Peyer's patch (tissue), 4 donors: ENCODE measurements around the gene HNMT.

Experiments used
- POLR2A ChIP-seq, 2 donors: fragments of 450-650 bp; IDR thresholded peaks; one replicate each; pipeline ENCODE4 v1.5.1; 2017; ENCODE audit warnings: antibody characterized with exemption in 2 of 2, mild to moderate bottlenecking in 2 of 2, moderate library complexity in 2 of 2
- TF ChIP-seq, protein P1 (sequence below), 6 experiments: fragments of 450-650 bp in 4 of 6; fragments of 200-600 bp in 2 of 6; sonication (generic) in 1 of 6; IDR thresholded peaks; one replicate each; pipeline ENCODE4 v1.5.1; 2017 to 2019; ENCODE audit warnings: antibody characterized with exemption in 6 of 6, mild to moderate bottlenecking in 3 of 6, moderate library complexity in 1 of 6

DNA sequence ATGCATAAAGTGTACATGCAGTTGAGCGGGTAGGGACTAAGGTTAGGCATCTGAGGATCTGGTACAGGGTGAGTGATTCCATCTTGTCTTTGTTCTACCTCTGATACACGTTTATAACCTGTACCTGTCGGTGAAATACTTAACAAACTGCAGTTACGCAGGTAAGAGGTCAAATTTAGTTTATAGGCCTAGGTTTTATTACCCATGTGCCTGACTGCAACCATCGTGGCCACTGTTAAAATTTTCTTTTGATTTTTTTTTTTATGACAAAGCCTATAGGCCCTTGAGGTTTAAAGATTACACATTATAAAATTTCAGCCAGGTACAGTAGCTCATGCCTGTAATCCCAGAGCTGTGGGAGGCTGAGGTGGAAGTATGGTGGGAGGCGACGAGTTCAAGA, 15.4 kb upstream of the HNMT start:
- TF ChIP-seq, protein P1, sequence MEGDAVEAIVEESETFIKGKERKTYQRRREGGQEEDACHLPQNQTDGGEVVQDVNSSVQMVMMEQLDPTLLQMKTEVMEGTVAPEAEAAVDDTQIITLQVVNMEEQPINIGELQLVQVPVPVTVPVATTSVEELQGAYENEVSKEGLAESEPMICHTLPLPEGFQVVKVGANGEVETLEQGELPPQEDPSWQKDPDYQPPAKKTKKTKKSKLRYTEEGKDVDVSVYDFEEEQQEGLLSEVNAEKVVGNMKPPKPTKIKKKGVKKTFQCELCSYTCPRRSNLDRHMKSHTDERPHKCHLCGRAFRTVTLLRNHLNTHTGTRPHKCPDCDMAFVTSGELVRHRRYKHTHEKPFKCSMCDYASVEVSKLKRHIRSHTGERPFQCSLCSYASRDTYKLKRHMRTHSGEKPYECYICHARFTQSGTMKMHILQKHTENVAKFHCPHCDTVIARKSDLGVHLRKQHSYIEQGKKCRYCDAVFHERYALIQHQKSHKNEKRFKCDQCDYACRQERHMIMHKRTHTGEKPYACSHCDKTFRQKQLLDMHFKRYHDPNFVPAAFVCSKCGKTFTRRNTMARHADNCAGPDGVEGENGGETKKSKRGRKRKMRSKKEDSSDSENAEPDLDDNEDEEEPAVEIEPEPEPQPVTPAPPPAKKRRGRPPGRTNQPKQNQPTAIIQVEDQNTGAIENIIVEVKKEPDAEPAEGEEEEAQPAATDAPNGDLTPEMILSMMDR (IDR thresholded peaks at IDR 0.05), result no peak
- TF ChIP-seq POLR2A (IDR thresholded peaks at IDR 0.05), result no peak
